Measurements from ENCODE around the gene WDR46. TPM values are rescaled to one million over a fixed set of nuclear protein-coding genes. Genes with fewer than 3 reads are reported as not detected.

WDR46 gene
- total and polyA plus RNA-seq, 9 donors = 25.5 to 58.5 (median 34.8) TPM

GRCh38 chr6:33297406-33297955 lies 8.4 kb upstream of the WDR46 start:
- TF ChIP-seq POLR2A (IDR thresholded peaks at IDR 0.05) = no peak
- 16 to 20% (median 17%) methylated on average over 16 of the region's 16 CpGs for WGBS, 3 donors
- H3K27me3 ChIP-seq = no peaks in the 10 kb centered on the region
- H3K4me1 ChIP-seq (ENCODE audit: insufficient read depth) = peaks cover 9% of the 10 kb centered on the region
- peak in 3 of 5 donors; percentile 50 to 64 (median 60) for DNase-seq
- H3K4me3 ChIP-seq = peak overlapping the region; percentile 69
- no peaks in the 10 kb centered on the region for H3K9me3 ChIP-seq
- H3K27ac ChIP-seq = peak overlapping the region; percentile 73 to 96
- H3K36me3 ChIP-seq = no peaks in the 10 kb centered on the region
- intact Hi-C loops (cut with DNase I) = loop anchor here in 1 of 4 donors (10.0 kb wide), 1 partner anchor 117 kb away; the partner anchor contains the start of genes CUTA and PHF1

GRCh38 chr6:33296797-33297405 lies 7.9 kb upstream of the WDR46 start:
- H3K4me3 ChIP-seq = peak overlapping the region; percentile 69
- H3K9me3 ChIP-seq = no peaks in the 10 kb centered on the region
- peak in 1 of 5 donors; percentile 33 for DNase-seq
- no peaks in the 10 kb centered on the region for H3K36me3 ChIP-seq
- peak overlapping the region in 1 of 2 donors; percentile 96 for H3K27ac ChIP-seq
- H3K4me1 ChIP-seq (ENCODE audit: insufficient read depth) = peaks cover 9% of the 10 kb centered on the region
- 70 to 75% (median 74%) methylated on average over 12 of the region's 12 CpGs for WGBS, 3 donors
- TF ChIP-seq CTCF (IDR thresholded peaks at IDR 0.05) (no peak), EP300 (IDR thresholded peaks at IDR 0.05) (no peak), POLR2A (IDR thresholded peaks at IDR 0.05) (no peak)
- H3K27me3 ChIP-seq = no peaks in the 10 kb centered on the region
- intact Hi-C loops (cut with DNase I) = loop anchor here in 1 of 4 donors (10.0 kb wide), 1 partner anchor 118 kb away; the partner anchor contains the start of genes CUTA and PHF1

GRCh38 chr6:33295621-33296369 lies 6.8 kb upstream of the WDR46 start:
- H3K27ac ChIP-seq = no peak overlapping the region
- H3K27me3 ChIP-seq = no peaks in the 10 kb centered on the region
- no peaks in the 10 kb centered on the region for H3K9me3 ChIP-seq
- no peaks in the 10 kb centered on the region for H3K36me3 ChIP-seq
- peaks cover 9% of the 10 kb centered on the region for H3K4me1 ChIP-seq (ENCODE audit: insufficient read depth)
- intact Hi-C loops (cut with DNase I) = loop anchor here in 1 of 4 donors (10.0 kb wide), 1 partner anchor 119 kb away; the partner anchor contains the start of genes CUTA and PHF1
- WGBS, 3 donors = 74 to 84% (median 76%) methylated on average over 15 of the region's 15 CpGs
- TF ChIP-seq CTCF (IDR thresholded peaks at IDR 0.05) (no peak), EP300 (IDR thresholded peaks at IDR 0.05) (no peak), POLR2A (IDR thresholded peaks at IDR 0.05) (no peak)
- H3K4me3 ChIP-seq = no peak overlapping the region
- DNase-seq = peak in 2 of 5 donors; percentile 39 to 48

GRCh38 chr6:33294086-33294823 lies 5.2 kb upstream of the WDR46 start:
- H3K27me3 ChIP-seq = no peaks in the 10 kb centered on the region
- no peaks in the 10 kb centered on the region for H3K36me3 ChIP-seq
- H3K4me1 ChIP-seq (ENCODE audit: insufficient read depth) = peaks cover 6% of the 10 kb centered on the region
- WGBS, 3 donors = 50 to 62% (median 56%) methylated on average over 10 of the region's 10 CpGs
- H3K4me3 ChIP-seq = no peak overlapping the region
- no peak overlapping the region for H3K27ac ChIP-seq
- no peaks in the 10 kb centered on the region for H3K9me3 ChIP-seq
- intact Hi-C loops (cut with DNase I) = loop anchor here in 1 of 4 donors (10.0 kb wide), 1 partner anchor 121 kb away; the partner anchor contains the start of genes CUTA and PHF1
- TF ChIP-seq EP300 (IDR thresholded peaks at IDR 0.05) (no peak), CTCF (IDR thresholded peaks at IDR 0.05) (no peak), POLR2A (IDR thresholded peaks at IDR 0.05) (no peak)
- DNase-seq = peak in 1 of 5 donors; percentile 19

Measured in ovary (tissue), 9 donors.